ENCODE measurements around the gene VPS13A. TPM values are rescaled to one million over a fixed set of nuclear protein-coding genes. Genes with fewer than 3 reads are reported as not detected.

VPS13A gene
- total RNA-seq, 2 experiments from 2014 or later: 27.0 to 44.6 TPM

DNA sequence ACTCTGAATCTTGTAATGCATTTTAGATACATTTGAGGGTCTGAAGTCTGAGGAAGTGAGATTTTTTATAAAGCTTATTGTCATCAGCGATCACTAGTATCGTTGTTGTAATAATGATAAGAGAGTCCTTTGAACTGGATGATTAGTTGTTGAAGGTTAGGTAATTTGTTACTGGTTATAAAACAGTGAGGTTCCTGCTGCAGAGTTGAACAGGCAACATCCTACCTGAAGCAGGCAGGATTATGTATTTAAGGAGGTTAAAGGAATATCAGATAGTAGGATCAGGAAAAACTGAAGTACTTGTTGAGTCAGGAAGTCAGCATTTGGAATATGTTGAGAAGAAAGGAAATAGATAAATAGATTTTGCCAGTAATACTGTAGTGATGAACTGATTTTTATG lies 106.7 kb downstream of the VPS13A start:
- H3K4me3 ChIP-seq (ENCODE audit: low read depth, low read length, poor library complexity, severe bottlenecking): no peak overlapping the region
- intact Hi-C loops (cut with micrococcal nuclease; ENCODE audit: unreplicated experiment): no loop called here
- H4K20me1 ChIP-seq (ENCODE audit: insufficient read depth, low read length): no peaks in the 10 kb centered on the region
- H3K9me2 ChIP-seq (ENCODE audit: insufficient read depth, low read length): peaks cover 4% of the 10 kb centered on the region; the same call in 1 of the 2 replicates
- BruUV-seq (replicated peaks): no TSS peak
- DNase-seq (ENCODE audit: low spot score): no peak
- no peak overlapping the region for H2AFZ ChIP-seq (ENCODE audit: low read length)
- H3K36me3 ChIP-seq (ENCODE audit: insufficient read depth, low read length): peaks cover 38% of the 10 kb centered on the region
- no peak overlapping the region for H3K27ac ChIP-seq (ENCODE audit: low read depth, low read length, poor library complexity, severe bottlenecking)
- TF ChIP-seq EZH2phosphoT487 (IDR thresholded peaks at IDR 0.05; ENCODE audit: borderline replicate concordance, low read depth, low read length): no peak
- TF ChIP-seq, protein P1, sequence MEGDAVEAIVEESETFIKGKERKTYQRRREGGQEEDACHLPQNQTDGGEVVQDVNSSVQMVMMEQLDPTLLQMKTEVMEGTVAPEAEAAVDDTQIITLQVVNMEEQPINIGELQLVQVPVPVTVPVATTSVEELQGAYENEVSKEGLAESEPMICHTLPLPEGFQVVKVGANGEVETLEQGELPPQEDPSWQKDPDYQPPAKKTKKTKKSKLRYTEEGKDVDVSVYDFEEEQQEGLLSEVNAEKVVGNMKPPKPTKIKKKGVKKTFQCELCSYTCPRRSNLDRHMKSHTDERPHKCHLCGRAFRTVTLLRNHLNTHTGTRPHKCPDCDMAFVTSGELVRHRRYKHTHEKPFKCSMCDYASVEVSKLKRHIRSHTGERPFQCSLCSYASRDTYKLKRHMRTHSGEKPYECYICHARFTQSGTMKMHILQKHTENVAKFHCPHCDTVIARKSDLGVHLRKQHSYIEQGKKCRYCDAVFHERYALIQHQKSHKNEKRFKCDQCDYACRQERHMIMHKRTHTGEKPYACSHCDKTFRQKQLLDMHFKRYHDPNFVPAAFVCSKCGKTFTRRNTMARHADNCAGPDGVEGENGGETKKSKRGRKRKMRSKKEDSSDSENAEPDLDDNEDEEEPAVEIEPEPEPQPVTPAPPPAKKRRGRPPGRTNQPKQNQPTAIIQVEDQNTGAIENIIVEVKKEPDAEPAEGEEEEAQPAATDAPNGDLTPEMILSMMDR (conservative IDR thresholded peaks at IDR 0.05; ENCODE audit: low read length): no peak
- no peaks in the 10 kb centered on the region for H3K4me1 ChIP-seq (ENCODE audit: insufficient read depth, low read length, poor library complexity, severe bottlenecking)
- POLR2A ChIA-PET: interaction anchor here (0.7 to 1.5 kb wide), 3 partner anchors 9 to 358 kb away, joined by 3 to 6 read pairs (median 4); no protein-coding TSS in a partner anchor
- no peak overlapping the region for H3K4me2 ChIP-seq (ENCODE audit: low read length)
- CTCF ChIA-PET (ENCODE audit: unreplicated experiment): no interaction called here
- H3K79me2 ChIP-seq (ENCODE audit: insufficient read depth, low read depth, low read length): no peaks in the 10 kb centered on the region
- H3K9me3 ChIP-seq (ENCODE audit: low read length): no peaks in the 10 kb centered on the region

DNA sequence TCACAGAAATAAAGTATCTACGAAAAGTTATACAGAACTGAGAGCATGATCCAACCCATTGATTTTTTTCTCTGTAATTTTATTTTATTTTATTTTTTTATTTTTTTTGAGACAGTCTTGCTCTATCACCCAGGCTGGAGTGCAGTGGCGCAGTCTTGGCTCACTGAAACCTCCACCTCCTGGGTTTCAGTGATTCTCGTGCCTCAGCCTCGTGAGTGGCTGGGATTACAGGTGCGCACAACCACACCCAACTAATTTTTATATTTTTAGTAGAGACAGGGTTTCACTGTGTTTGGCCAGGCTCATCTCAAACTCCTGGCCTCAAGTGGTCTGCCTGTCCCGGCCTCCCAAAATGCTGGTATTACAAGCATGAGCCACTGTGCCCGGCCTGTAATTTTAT lies 107.3 kb downstream of the VPS13A start:
- DNase-seq (ENCODE audit: low spot score): no peak
- BruUV-seq (replicated peaks): no TSS peak
- no peak for TF ChIP-seq EZH2phosphoT487 (IDR thresholded peaks at IDR 0.05; ENCODE audit: borderline replicate concordance, low read depth, low read length)
- TF ChIP-seq, protein P1 (conservative IDR thresholded peaks at IDR 0.05; ENCODE audit: low read length): no peak

DNA sequence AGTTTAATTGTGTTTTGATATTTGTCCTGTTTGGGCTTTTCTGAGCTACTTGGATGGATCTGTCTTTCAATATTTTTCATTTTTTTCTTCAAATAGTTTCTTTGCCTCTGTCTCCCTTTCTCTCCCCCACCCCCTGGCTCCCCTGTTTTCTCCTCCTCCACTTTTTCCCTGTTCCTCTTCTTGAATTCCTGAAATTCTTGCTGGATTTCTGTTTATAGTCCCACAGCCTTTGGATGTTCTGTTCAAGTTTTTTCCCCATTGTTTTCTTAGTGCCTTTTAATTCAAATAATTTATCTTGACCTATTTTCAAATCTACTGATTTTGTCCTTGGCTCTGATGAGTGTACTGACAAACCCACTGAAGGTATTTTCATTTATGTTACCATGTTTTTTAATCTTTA lies 113.0 kb downstream of the VPS13A start:
- intact Hi-C loops (cut with micrococcal nuclease; ENCODE audit: unreplicated experiment): no loop called here
- H3K4me1 ChIP-seq (ENCODE audit: insufficient read depth, low read length, poor library complexity, severe bottlenecking): no peaks in the 10 kb centered on the region
- no peaks in the 10 kb centered on the region for H3K79me2 ChIP-seq (ENCODE audit: insufficient read depth, low read depth, low read length)
- H4K20me1 ChIP-seq (ENCODE audit: insufficient read depth, low read length): no peaks in the 10 kb centered on the region
- H3K36me3 ChIP-seq (ENCODE audit: insufficient read depth, low read length): peaks cover 27% of the 10 kb centered on the region; the same call in 1 of the 2 replicates
- POLR2A ChIA-PET: interaction anchor here (1.1 kb wide), 1 partner anchor 69 kb away, joined by 3 read pairs; no protein-coding TSS in a partner anchor
- H3K27ac ChIP-seq (ENCODE audit: low read depth, low read length, poor library complexity, severe bottlenecking): no peak overlapping the region
- peaks cover 4% of the 10 kb centered on the region; the same call in 1 of the 2 replicates for H3K9me2 ChIP-seq (ENCODE audit: insufficient read depth, low read length)
- no peak overlapping the region for H2AFZ ChIP-seq (ENCODE audit: low read length)
- DNase-seq (ENCODE audit: low spot score): no peak
- H3K9me3 ChIP-seq (ENCODE audit: low read length): no peaks in the 10 kb centered on the region
- H3K4me2 ChIP-seq (ENCODE audit: low read length): no peak overlapping the region
- BruUV-seq (replicated peaks): no TSS peak
- TF ChIP-seq EZH2phosphoT487 (IDR thresholded peaks at IDR 0.05; ENCODE audit: borderline replicate concordance, low read depth, low read length): no peak
- TF ChIP-seq, protein P1 (conservative IDR thresholded peaks at IDR 0.05; ENCODE audit: low read length): no peak
- H3K4me3 ChIP-seq (ENCODE audit: low read depth, low read length, poor library complexity, severe bottlenecking): no peak overlapping the region
- CTCF ChIA-PET (ENCODE audit: unreplicated experiment): no interaction called here

More for the DNA sequence above, 107.3 kb downstream of the VPS13A start:
- no peak overlapping the region for H3K27ac ChIP-seq (ENCODE audit: low read depth, low read length, poor library complexity, severe bottlenecking)
- no peaks in the 10 kb centered on the region for H3K9me3 ChIP-seq (ENCODE audit: low read length)
- H4K20me1 ChIP-seq (ENCODE audit: insufficient read depth, low read length): no peaks in the 10 kb centered on the region
- H3K79me2 ChIP-seq (ENCODE audit: insufficient read depth, low read depth, low read length): no peaks in the 10 kb centered on the region
- no peaks in the 10 kb centered on the region for H3K4me1 ChIP-seq (ENCODE audit: insufficient read depth, low read length, poor library complexity, severe bottlenecking)
- H3K9me2 ChIP-seq (ENCODE audit: insufficient read depth, low read length): peaks cover 4% of the 10 kb centered on the region; the same call in 1 of the 2 replicates
- no peak overlapping the region for H2AFZ ChIP-seq (ENCODE audit: low read length)
- H3K4me2 ChIP-seq (ENCODE audit: low read length): no peak overlapping the region
- H3K36me3 ChIP-seq (ENCODE audit: insufficient read depth, low read length): peaks cover 38% of the 10 kb centered on the region
- intact Hi-C loops (cut with micrococcal nuclease; ENCODE audit: unreplicated experiment): no loop called here
- H3K4me3 ChIP-seq (ENCODE audit: low read depth, low read length, poor library complexity, severe bottlenecking): no peak overlapping the region
- POLR2A ChIA-PET: no interaction called here
- CTCF ChIA-PET (ENCODE audit: unreplicated experiment): no interaction called here
